Peyer's patch (tissue), 4 donors: ENCODE data around the gene C17orf50.

Source experiments
- POLR2A ChIP-seq, 2 donors: fragments of 450-650 bp; IDR thresholded peaks; one replicate each; pipeline ENCODE4 v1.5.1; 2017; ENCODE audit warnings: antibody characterized with exemption in 2 of 2, mild to moderate bottlenecking in 2 of 2, moderate library complexity in 2 of 2
- TF ChIP-seq, protein P1 (sequence below), 6 experiments: fragments of 450-650 bp in 4 of 6; fragments of 200-600 bp in 2 of 6; sonication (generic) in 1 of 6; IDR thresholded peaks; one replicate each; pipeline ENCODE4 v1.5.1; 2017 to 2019; ENCODE audit warnings: antibody characterized with exemption in 6 of 6, mild to moderate bottlenecking in 3 of 6, moderate library complexity in 1 of 6

DNA sequence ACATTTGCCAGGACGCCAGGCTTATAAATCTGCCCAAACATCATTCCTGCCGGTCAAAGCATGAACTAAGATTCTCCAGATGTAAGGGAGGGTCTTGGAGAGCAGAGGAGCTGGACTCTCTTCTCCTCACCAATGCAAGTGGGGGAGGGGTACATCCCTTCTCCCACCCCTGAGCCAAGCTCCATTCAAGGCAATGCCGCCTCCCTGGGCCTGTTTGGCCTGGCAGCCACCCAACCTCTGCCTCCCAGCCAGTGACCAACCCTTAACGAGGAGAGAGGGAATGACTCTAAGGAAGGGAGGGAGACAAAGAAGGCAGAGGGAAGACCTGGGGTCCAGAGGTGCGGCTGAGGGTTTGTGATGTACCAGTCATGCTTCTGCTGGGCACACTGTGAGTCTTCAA, 13.8 kb downstream of the C17orf50 start:
- TF ChIP-seq, protein P1, sequence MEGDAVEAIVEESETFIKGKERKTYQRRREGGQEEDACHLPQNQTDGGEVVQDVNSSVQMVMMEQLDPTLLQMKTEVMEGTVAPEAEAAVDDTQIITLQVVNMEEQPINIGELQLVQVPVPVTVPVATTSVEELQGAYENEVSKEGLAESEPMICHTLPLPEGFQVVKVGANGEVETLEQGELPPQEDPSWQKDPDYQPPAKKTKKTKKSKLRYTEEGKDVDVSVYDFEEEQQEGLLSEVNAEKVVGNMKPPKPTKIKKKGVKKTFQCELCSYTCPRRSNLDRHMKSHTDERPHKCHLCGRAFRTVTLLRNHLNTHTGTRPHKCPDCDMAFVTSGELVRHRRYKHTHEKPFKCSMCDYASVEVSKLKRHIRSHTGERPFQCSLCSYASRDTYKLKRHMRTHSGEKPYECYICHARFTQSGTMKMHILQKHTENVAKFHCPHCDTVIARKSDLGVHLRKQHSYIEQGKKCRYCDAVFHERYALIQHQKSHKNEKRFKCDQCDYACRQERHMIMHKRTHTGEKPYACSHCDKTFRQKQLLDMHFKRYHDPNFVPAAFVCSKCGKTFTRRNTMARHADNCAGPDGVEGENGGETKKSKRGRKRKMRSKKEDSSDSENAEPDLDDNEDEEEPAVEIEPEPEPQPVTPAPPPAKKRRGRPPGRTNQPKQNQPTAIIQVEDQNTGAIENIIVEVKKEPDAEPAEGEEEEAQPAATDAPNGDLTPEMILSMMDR (IDR thresholded peaks at IDR 0.05) = no peak
- no peak for TF ChIP-seq POLR2A (IDR thresholded peaks at IDR 0.05)
